Measurements from ENCODE around the gene THADA. TPM values are rescaled to one million over a fixed set of nuclear protein-coding genes. Genes with fewer than 3 reads are reported as not detected.
"Not testable (repeated sequence)": the region's sequence is repeated elsewhere in the genome, so short reads cannot be mapped to it uniquely, and the experiment has no call there.

Gene THADA
- total and polyA plus RNA-seq, 8 donors = 9.4 to 25.1 (median 18.2) TPM

DNA sequence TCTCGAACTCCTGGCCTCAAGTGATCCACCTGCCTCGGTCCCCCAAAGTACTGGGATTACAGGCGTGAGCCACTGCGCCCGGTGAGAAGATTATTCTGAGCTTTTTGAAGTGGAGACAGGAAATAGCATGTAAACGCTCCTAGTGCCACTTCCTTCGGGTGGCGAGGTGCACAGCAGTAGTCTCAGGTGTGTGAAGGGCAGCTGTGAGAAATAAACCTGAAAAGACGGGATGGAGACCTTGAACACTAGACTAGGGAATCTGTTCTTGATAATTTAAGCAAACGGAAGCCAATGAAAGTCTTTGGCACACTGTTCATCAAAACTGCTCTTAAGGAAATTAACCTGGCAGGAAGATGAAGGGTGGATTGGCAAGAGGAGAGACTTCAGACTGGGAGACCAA is 40.8 kb upstream of the THADA start:
- 20 to 21% methylated on average over 10 of the region's 10 CpGs for WGBS, 2 donors
- Histone ChIP-seq H3K27me3 (no peaks in the 10 kb centered on the region), H3K9me3 (no peaks in the 10 kb centered on the region), H3K27ac (peak overlapping the region in 2 of 4 donors; percentile 56 to 64), H3K4me3 (peak overlapping the region in 3 of 4 donors; percentile 75 to 93 (median 79)), H3K36me3 (no peaks in the 10 kb centered on the region), H3K4me1 (peaks cover 0 to 4% (median 0%) of the 10 kb centered on the region in 3 donors)
- TF ChIP-seq, protein P1, sequence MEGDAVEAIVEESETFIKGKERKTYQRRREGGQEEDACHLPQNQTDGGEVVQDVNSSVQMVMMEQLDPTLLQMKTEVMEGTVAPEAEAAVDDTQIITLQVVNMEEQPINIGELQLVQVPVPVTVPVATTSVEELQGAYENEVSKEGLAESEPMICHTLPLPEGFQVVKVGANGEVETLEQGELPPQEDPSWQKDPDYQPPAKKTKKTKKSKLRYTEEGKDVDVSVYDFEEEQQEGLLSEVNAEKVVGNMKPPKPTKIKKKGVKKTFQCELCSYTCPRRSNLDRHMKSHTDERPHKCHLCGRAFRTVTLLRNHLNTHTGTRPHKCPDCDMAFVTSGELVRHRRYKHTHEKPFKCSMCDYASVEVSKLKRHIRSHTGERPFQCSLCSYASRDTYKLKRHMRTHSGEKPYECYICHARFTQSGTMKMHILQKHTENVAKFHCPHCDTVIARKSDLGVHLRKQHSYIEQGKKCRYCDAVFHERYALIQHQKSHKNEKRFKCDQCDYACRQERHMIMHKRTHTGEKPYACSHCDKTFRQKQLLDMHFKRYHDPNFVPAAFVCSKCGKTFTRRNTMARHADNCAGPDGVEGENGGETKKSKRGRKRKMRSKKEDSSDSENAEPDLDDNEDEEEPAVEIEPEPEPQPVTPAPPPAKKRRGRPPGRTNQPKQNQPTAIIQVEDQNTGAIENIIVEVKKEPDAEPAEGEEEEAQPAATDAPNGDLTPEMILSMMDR (IDR thresholded peaks at IDR 0.05) = no peak
- DNase-seq (no peak), ATAC-seq (peak in 1 of 4 donors; percentile 4), FAIRE-seq (no peak)
- intact Hi-C loops (cut with DNase I) = no loop called here

DNA sequence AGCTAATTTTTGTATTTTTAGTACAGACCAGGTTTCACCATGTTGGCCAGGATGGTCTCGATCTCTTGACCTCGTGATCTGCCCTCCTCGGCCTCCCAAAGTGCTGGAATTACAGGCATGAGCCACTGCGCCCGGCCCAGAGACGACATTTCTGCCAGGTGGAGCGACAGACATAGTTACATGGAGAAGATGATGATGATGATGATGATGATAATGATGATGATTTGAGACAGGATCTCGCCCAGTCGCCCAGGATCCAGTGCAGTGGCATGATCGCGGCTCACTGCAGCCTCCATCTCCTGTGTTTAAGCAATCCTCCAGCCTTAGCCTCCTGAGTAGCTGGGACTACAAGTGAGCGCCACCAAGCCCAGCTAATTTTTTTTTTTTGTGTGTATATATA is 40.3 kb upstream of the THADA start:
- H3K27ac ChIP-seq; H3K27me3 ChIP-seq; intact Hi-C loops (cut with DNase I); FAIRE-seq; H3K4me3 ChIP-seq; ATAC-seq; H3K36me3 ChIP-seq; H3K9me3 ChIP-seq; H3K4me1 ChIP-seq: not testable (repeated sequence)
- peak in 1 of 6 donors; percentile 33 for DNase-seq
- 91 to 92% methylated on average over 12 of the region's 12 CpGs for WGBS, 2 donors

DNA sequence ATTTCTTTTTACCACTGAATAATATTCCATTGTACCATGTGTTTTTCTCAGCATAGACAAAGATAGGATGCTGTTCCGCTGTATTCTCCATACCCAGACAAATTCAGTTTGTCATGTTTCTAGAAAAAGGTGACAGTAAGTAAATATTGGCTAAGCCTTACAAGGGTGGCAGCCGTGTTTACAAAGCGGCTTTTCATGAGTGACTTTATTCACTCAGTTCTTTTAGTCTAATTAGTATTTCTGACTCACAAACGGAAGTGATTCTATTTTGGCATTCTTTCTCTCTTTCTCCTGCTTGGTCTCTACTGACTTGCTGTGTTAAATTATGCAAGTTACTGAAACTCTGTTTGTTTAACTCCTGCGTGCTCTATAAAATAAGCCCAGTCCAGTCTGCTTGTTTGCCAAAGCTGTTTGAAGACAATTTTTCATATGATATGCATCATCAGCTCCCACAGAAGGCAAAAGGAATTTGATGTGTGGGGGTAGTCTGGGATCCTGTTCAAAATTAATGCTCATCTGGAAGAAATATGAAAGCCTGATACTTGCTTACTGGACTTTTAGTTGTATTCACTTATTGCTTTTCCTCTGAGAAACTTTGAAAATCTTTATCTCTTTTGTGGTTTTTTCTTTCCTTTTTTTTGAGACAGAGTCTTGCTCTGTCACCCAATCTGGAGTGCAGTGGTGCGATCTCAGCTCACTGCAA is 38.9 kb upstream of the THADA start:
- Histone ChIP-seq H3K27me3 (no peaks in the 10 kb centered on the region), H3K27ac (peak overlapping the region in 2 of 4 donors; percentile 53 to 63), H3K36me3 (no peaks in the 10 kb centered on the region), H3K4me1 (peaks cover 0 to 4% (median 0%) of the 10 kb centered on the region in 3 donors), H3K9me3 (no peaks in the 10 kb centered on the region), H3K4me3 (no peak overlapping the region)
- 7% methylated on average over 6 of the region's 6 CpGs for WGBS, 2 donors
- TF ChIP-seq, protein P1 (IDR thresholded peaks at IDR 0.05) = no peak
- FAIRE-seq (no peak), ATAC-seq (peak; percentile 11 to 65 (median 46)), DNase-seq (no peak)
- intact Hi-C loops (cut with DNase I) = no loop called here

DNA sequence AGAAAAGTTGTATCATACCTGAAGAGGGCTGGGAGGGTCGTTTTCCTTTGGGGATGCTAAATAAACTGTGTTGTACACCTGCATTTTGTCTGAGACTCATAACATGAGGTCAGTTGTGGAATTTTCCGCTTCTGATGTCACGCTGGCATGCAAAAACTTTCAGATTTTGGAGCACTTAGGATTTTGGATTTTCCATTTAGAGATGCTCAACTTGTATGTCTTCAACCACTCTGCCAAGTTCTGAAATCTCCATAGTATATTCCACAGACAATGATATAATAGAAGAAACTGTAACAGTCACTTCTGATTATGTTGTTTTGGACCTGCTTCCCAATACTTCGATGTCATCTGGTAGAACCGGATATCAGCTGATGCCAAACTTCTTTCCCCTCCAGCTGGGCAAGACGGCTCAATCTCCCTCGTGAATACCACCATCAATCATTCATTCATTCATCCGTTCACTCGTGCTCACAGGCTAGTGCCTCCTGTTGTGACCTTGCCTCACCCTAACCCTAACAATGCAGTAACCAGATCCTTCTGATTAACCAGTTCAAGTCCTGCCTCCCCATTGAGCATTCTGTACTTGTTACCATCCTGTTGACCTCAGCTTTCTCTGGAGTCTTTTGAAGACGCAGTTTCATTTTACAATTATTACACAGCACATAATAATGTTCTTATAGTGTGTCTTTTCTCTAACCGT is 35.9 kb upstream of the THADA start:
- H3K9me3 ChIP-seq = no peaks in the 10 kb centered on the region
- no peak for ATAC-seq
- peaks cover 0 to 4% (median 0%) of the 10 kb centered on the region in 3 donors for H3K4me1 ChIP-seq
- intact Hi-C loops (cut with DNase I) = no loop called here
- H3K36me3 ChIP-seq = no peaks in the 10 kb centered on the region
- no peak for DNase-seq
- WGBS, 2 donors = 39 to 47% methylated on average over 11 of the region's 11 CpGs
- no peak overlapping the region for H3K4me3 ChIP-seq
- no peak for FAIRE-seq
- no peaks in the 10 kb centered on the region for H3K27me3 ChIP-seq
- TF ChIP-seq, protein P1 (IDR thresholded peaks at IDR 0.05) = no peak
- no peak overlapping the region for H3K27ac ChIP-seq

DNA sequence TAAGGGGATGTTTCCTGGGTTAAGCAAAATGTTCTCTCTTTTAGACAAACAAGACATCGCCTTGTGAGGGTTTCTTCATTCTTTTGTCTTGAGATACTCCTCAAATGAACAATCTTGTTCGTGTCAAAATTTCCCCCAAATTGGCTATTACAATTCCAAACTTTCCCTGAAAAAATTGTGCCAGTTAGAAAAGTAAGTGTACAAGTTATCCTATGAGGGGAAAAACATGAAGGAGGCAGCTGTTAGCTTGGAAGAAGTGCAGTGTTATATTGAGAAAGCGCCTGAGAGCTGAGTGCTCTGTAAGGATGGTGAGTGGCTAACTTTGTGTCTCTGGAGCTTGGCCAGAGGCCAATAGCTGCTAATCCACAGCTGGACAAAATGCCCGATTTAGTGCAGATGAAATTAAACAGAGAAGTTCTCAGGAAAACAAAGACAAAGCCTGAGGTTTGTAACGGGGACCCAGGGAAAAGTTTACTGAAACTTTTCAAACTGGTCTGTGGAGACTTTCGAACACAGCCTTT is 27.2 kb upstream of the THADA start:
- intact Hi-C loops (cut with DNase I) = no loop called here
- Histone ChIP-seq H3K9me3 (no peaks in the 10 kb centered on the region), H3K4me3 (no peak overlapping the region), H3K36me3 (no peaks in the 10 kb centered on the region), H3K27me3 (no peaks in the 10 kb centered on the region), H3K27ac (no peak overlapping the region), H3K4me1 (no peaks in the 10 kb centered on the region)
- FAIRE-seq (no peak), DNase-seq (no peak), ATAC-seq (no peak)
- 44 to 54% methylated on average over 6 of the region's 6 CpGs for WGBS, 2 donors
- TF ChIP-seq, protein P1 (IDR thresholded peaks at IDR 0.05) = no peak

All from pancreas (tissue), 10 donors.